Sigmoid colon (tissue), 7 donors: ENCODE results near the gene CLMN. TPM values are rescaled to one million over a fixed set of nuclear protein-coding genes. Genes with fewer than 3 reads are reported as not detected.

ENCODE experiments used
- DNase-seq: peaks from one replicate; pipeline ENCODE4 v3.0.0-alpha.2; 2019
- H3K27ac ChIP-seq, 4 donors: fragments of 200-600 bp; sonication (generic); one replicate each; pipeline ENCODE4 v1.5.1; 2016 to 2019; ENCODE audit warnings: mild to moderate bottlenecking in 1 of 4
- H3K27me3 ChIP-seq, 3 donors: fragments of 200-600 bp; sonication (generic); one replicate each; pipeline ENCODE4 v1.5.1; 2019; ENCODE audit warnings: mild to moderate bottlenecking in 1 of 3
- H3K36me3 ChIP-seq, 4 donors: fragments of 200-600 bp; sonication (generic); one replicate each; pipeline ENCODE4 v1.5.1; 2016 to 2019
- H3K4me1 ChIP-seq, 4 donors: fragments of 200-600 bp; sonication (generic); one replicate each; pipeline ENCODE4 v1.5.1; 2017 to 2019
- H3K4me3 ChIP-seq, 4 donors: fragments of 200-600 bp; sonication (generic); one replicate each; pipeline ENCODE4 v1.5.1; 2017 to 2019; ENCODE audit warnings: mild to moderate bottlenecking in 2 of 4, moderate library complexity in 1 of 4
- H3K9me3 ChIP-seq, 4 donors: fragments of 200-600 bp in 3 of 4; sonication (generic) in 3 of 4; one replicate each; pipeline versions ENCODE4 v1.5.1 to v1.6.1; 2013 to 2019
- CTCF ChIP-seq, 4 experiments: fragments of 450-650 bp in 3 of 4; fragments of 200-600 bp in 1 of 4; IDR thresholded peaks; one replicate each; pipeline ENCODE4 v1.5.1; 2016 to 2019; ENCODE audit warnings: antibody characterized with exemption in 4 of 4, mild to moderate bottlenecking in 3 of 4, moderate library complexity in 2 of 4
- EP300 ChIP-seq, 4 donors: sonication (generic); formaldehyde crosslinking; IDR thresholded peaks; one replicate each; pipeline ENCODE4 v1.6.1; 2017; ENCODE audit warnings: antibody characterized with exemption in 4 of 4
- POLR2A ChIP-seq, 2 donors: fragments of 450-650 bp; IDR thresholded peaks; one replicate each; pipeline ENCODE4 v1.6.1; 2016; ENCODE audit warnings: antibody characterized with exemption in 2 of 2, mild to moderate bottlenecking in 2 of 2, moderate library complexity in 2 of 2
- POLR2AphosphoS5 ChIP-seq, 4 donors: sonication (generic); formaldehyde crosslinking; IDR thresholded peaks; one replicate each; pipeline ENCODE4 v1.6.1; 2017; ENCODE audit warnings: antibody characterized with exemption in 4 of 4
- WGBS, 2 donors: extraction: QIAGEN DNeasy Blood & Tissue Kit; methylation state at CpG; one replicate each; pipeline ENCODE4 v1.1.7; 2013; 5-methylcytosine and 5-hydroxymethylcytosine counted together
- intact Hi-C: fragments of 100-400 bp; cut with DNase I; formaldehyde crosslinking; loops from one replicate; pipeline ENCODE4 v1.15.1; 2023
- polyA plus RNA-seq, 3 donors: library from polyadenylated mRNA; stranded (reverse); fragments of 200-250 nt; gene quantifications; one replicate each; pipeline ENCODE4 v1.2.3, GENCODE V29; 2013
- total RNA-seq, 4 donors: library from RNA; depleted of rRNA; stranded (reverse); fragments of >200 nt; gene quantifications; one replicate each; pipeline ENCODE4 v1.1.0, GENCODE V29; 2016
- donor health status: healthy with polysubstance abuse.
- donor health status: Bipolar disorder and iron deficiency.
- donor health status: healthy.

Gene CLMN
- total and polyA plus RNA-seq, 7 donors, result 3.5 to 40.2 (median 9.1) TPM

- WGBS, 2 donors, result 46 to 80% methylated on average over 47 of the region's 47 CpGs
- TF ChIP-seq CTCF (IDR thresholded peaks at IDR 0.05), result no peak
- TF ChIP-seq EP300 (IDR thresholded peaks at IDR 0.05), result no peak
- no peak for TF ChIP-seq POLR2A (IDR thresholded peaks at IDR 0.05)
- no peak for TF ChIP-seq POLR2AphosphoS5 (IDR thresholded peaks at IDR 0.05)
- no peaks in the 10 kb centered on the region for H3K9me3 ChIP-seq
- H3K36me3 ChIP-seq, result no peaks in the 10 kb centered on the region
- H3K4me1 ChIP-seq, result no peaks in the 10 kb centered on the region
- H3K27me3 ChIP-seq, result peaks cover 0 to 32% (median 0%) of the 10 kb centered on the region in 3 donors
- H3K27ac ChIP-seq, result no peak overlapping the region
- no peak for DNase-seq
- intact Hi-C loops, result no loop called here
- H3K4me3 ChIP-seq, result no peak overlapping the region
Observed at GRCh38 chr14:95359994-95360826, 40.5 kb upstream of the CLMN start.

- DNase-seq, result no peak
- H3K27ac ChIP-seq, result no peak overlapping the region
- WGBS, 2 donors, result 79 to 84% methylated on average over 14 of the region's 14 CpGs
- H3K27me3 ChIP-seq, result peaks cover 0 to 16% (median 0%) of the 10 kb centered on the region in 3 donors
- intact Hi-C loops, result no loop called here
- no peaks in the 10 kb centered on the region for H3K36me3 ChIP-seq
- TF ChIP-seq CTCF (IDR thresholded peaks at IDR 0.05), result no peak
- TF ChIP-seq POLR2A (IDR thresholded peaks at IDR 0.05), result no peak
- TF ChIP-seq EP300 (IDR thresholded peaks at IDR 0.05), result no peak
- no peak for TF ChIP-seq POLR2AphosphoS5 (IDR thresholded peaks at IDR 0.05)
- no peak overlapping the region for H3K4me3 ChIP-seq
- peaks cover 0 to 6% (median 0%) of the 10 kb centered on the region in 4 donors for H3K9me3 ChIP-seq
- no peaks in the 10 kb centered on the region for H3K4me1 ChIP-seq
Observed at GRCh38 chr14:95356245-95356869, 36.6 kb upstream of the CLMN start.

GRCh38 chr14:95355422-95355821 is 35.7 kb upstream of the CLMN start:
- H3K4me1 ChIP-seq, result no peaks in the 10 kb centered on the region
- 64% methylated on average over 3 of the region's 3 CpGs for WGBS, 2 donors
- TF ChIP-seq POLR2A (IDR thresholded peaks at IDR 0.05), result no peak
- TF ChIP-seq EP300 (IDR thresholded peaks at IDR 0.05), result no peak
- no peak for TF ChIP-seq CTCF (IDR thresholded peaks at IDR 0.05)
- no peak for TF ChIP-seq POLR2AphosphoS5 (IDR thresholded peaks at IDR 0.05)
- no peak for DNase-seq
- intact Hi-C loops, result no loop called here
- H3K9me3 ChIP-seq, result peaks cover 0 to 6% (median 0%) of the 10 kb centered on the region in 4 donors
- H3K36me3 ChIP-seq, result no peaks in the 10 kb centered on the region
- H3K27me3 ChIP-seq, result peaks cover 0 to 9% (median 0%) of the 10 kb centered on the region in 3 donors
- H3K27ac ChIP-seq, result no peak overlapping the region
- H3K4me3 ChIP-seq, result no peak overlapping the region

- no peak overlapping the region for H3K27ac ChIP-seq
- intact Hi-C loops, result no loop called here
- no peak for TF ChIP-seq POLR2AphosphoS5 (IDR thresholded peaks at IDR 0.05)
- no peak for TF ChIP-seq CTCF (IDR thresholded peaks at IDR 0.05)
- TF ChIP-seq POLR2A (IDR thresholded peaks at IDR 0.05), result no peak
- TF ChIP-seq EP300 (IDR thresholded peaks at IDR 0.05), result no peak
- no peaks in the 10 kb centered on the region for H3K4me1 ChIP-seq
- no peaks in the 10 kb centered on the region for H3K36me3 ChIP-seq
- peaks cover 0 to 6% (median 0%) of the 10 kb centered on the region in 4 donors for H3K9me3 ChIP-seq
- peaks cover 0 to 3% (median 0%) of the 10 kb centered on the region in 3 donors for H3K27me3 ChIP-seq
- no peak for DNase-seq
- H3K4me3 ChIP-seq, result no peak overlapping the region
Observed at GRCh38 chr14:95354834-95355233, 35.1 kb upstream of the CLMN start.
